Heart right ventricle (tissue), 16 donors: ENCODE measurements around the gene ACAP3. TPM values are rescaled to one million over a fixed set of nuclear protein-coding genes. Genes with fewer than 3 reads are reported as not detected.
A peak's percentile ranks its signal among the peaks of the same experiment; 100 is the strongest.

Experiments used
- ATAC-seq, 8 donors: fragments of 200-7000 bp; cut with Tn5 transposase; one replicate each; pipeline ENCODE4 v1.9.1; 2020; ENCODE audit warnings: mild to moderate bottlenecking in 8 of 8, moderate library complexity in 8 of 8, moderate number of reproducible peaks in 1 of 8
- DNase-seq, 2 donors: peaks; one replicate each; pipeline ENCODE4 v3.0.0-alpha.2; 2020
- H3K27ac ChIP-seq, 10 donors: fragments of 200-600 bp; sonication (generic) in 2 of 10; one replicate each; pipeline versions ENCODE4 v1.5.0 to v1.8.0; 2020 to 2022; ENCODE audit warnings: mild to moderate bottlenecking in 3 of 10
- H3K27me3 ChIP-seq, 7 donors: fragments of 200-600 bp; one replicate each; pipeline ENCODE4 v1.8.0; 2021 to 2022; ENCODE audit warnings: mild to moderate bottlenecking in 2 of 7
- H3K36me3 ChIP-seq, 9 donors: fragments of 200-600 bp; sonication (generic) in 1 of 9; one replicate each; pipeline versions ENCODE4 v1.5.0 to v1.8.0; 2020 to 2022; ENCODE audit warnings: mild to moderate bottlenecking in 2 of 9
- H3K4me1 ChIP-seq, 9 donors: fragments of 200-600 bp; sonication (generic) in 1 of 9; one replicate each; pipeline versions ENCODE4 v1.5.0 to v1.8.0; 2020 to 2022; ENCODE audit warnings: mild to moderate bottlenecking in 4 of 9
- H3K4me3 ChIP-seq, 10 donors: fragments of 200-600 bp; sonication (generic) in 2 of 10; one replicate each; pipeline versions ENCODE4 v1.5.0 to v1.8.0; 2020 to 2022; ENCODE audit warnings: mild to moderate bottlenecking in 7 of 10, moderate library complexity in 2 of 10
- H3K9me3 ChIP-seq, 11 donors: fragments of 200-600 bp in 10 of 11; sonication (generic) in 2 of 11; one replicate each; pipeline versions ENCODE4 v1.5.0 to v1.8.0; 2013 to 2022; ENCODE audit warnings: mild to moderate bottlenecking in 2 of 11, control low read depth in 1 of 11, moderate library complexity in 1 of 11
- WGBS, 2 donors: extraction: QIAGEN DNeasy Blood & Tissue Kit; methylation state at CpG; one replicate each; pipeline ENCODE4 v1.1.7; 2013; ENCODE audit warnings: inconsistent platforms in 1 of 2; 5-methylcytosine and 5-hydroxymethylcytosine counted together
- intact Hi-C, 10 donors: fragments of 100-400 bp; cut with DNase I; formaldehyde crosslinking; loops; one replicate each; pipeline versions ENCODE4 v1.11.1 to v1.14.2; 2022
- polyA plus RNA-seq, 2 donors: library from polyadenylated mRNA; stranded (reverse); fragments of 200-250 nt; gene quantifications; one replicate each; pipeline ENCODE4 v1.2.3, GENCODE V29; 2013
- total RNA-seq, 10 donors: library from RNA; stranded (reverse); fragmentation: NEBNext Ultra II Directional in 3 of 10; extraction: Animal tissue kit (Norgen Biotek cat#: 25700) in 3 of 10; gene quantifications; one replicate each; pipeline versions ENCODE4 v1.2.1 to v1.2.4, GENCODE V29; 2021 to 2023
- TF ChIP-seq, protein P1 (sequence below), 9 donors: fragments of 200-600 bp; sonication (generic) in 2 of 9; IDR thresholded peaks; one replicate each; pipeline versions ENCODE4 v1.5.0 to v1.8.0; 2021 to 2022; ENCODE audit warnings: antibody characterized with exemption in 9 of 9, mild to moderate bottlenecking in 5 of 9, moderate library complexity in 1 of 9
- donor health status: Arrhythmogenic right ventricular cardiomyopathy.
- donor health status: ischemic (EF 13 %, LVEDD 7.1; RV severe dilation, severe dysfunction).
- donor health status: healthy with polysubstance abuse.
- donor health status: DM: no; HTN: yes; CAD: no.
- donor health status: DM: no; HTN: no; CAD: no.
- donor health status: ischemic (EF 25% LVEDD 6.9; RV normal size, moderate dysfunction).
- donor health status: ischemic (EF 25% LVEDD 5.7; RV mildly dilated, moderate dysfunction).
- donor health status: healthy.
- donor health status: DM: yes; HTN: yes; CAD: no.
- donor health status: Ischemic cardiomyopathy.
- donor health status: ischemic (EF 35%, LVEDD 5.7; RV mildly dilated, moderate dysfunction).
- donor health status: nonischemic (EF 11% LVEDD 7.7; RV severe dilation, severe dysfunction).
- donor health status: DM: yes; HTN: yes; CAD: no.
- donor health status: PGD.
- donor health status: ischemic (EF 29% LVEDD 5.4; RV normal size, mild dysfunction).
- donor health status: nonischemic (EF 23%, LVEDD 6.1; RV moderate dilation, normal function).

ACAP3 gene
- total and polyA plus RNA-seq, 12 donors: 22.2 to 152 (median 30.4) TPM

- 0% methylated on average over 75 to 109 of the region's 109 CpGs for WGBS, 2 donors
- Histone ChIP-seq H3K27me3 (peaks cover 0 to 22% (median 10%) of the 10 kb centered on the region in 7 donors), H3K36me3 (peaks cover 0 to 7% (median 0%) of the 10 kb centered on the region in 9 donors), H3K4me1 (peaks cover 35 to 73% (median 65%) of the 10 kb centered on the region in 9 donors), H3K9me3 (no peaks in the 10 kb centered on the region), H3K27ac (peak overlapping the region; percentile 5 to 87 (median 82)), H3K4me3 (peak overlapping the region; percentile 51 to 80 (median 72))
- peak in 1 of 8 donors; percentile 0 for ATAC-seq
- no peak for DNase-seq
- intact Hi-C loops: loop anchor here in 3 of 10 donors (2.0 to 5.0 kb wide), 2 partner anchors 24 to 41 kb away; partner anchors contain the start of genes ACAP3 (in 2 of the 3), PUSL1 (in 2 of the 3), CPTP (in 1 of the 3) and INTS11 (in 1 of the 3)
- TF ChIP-seq, protein P1, sequence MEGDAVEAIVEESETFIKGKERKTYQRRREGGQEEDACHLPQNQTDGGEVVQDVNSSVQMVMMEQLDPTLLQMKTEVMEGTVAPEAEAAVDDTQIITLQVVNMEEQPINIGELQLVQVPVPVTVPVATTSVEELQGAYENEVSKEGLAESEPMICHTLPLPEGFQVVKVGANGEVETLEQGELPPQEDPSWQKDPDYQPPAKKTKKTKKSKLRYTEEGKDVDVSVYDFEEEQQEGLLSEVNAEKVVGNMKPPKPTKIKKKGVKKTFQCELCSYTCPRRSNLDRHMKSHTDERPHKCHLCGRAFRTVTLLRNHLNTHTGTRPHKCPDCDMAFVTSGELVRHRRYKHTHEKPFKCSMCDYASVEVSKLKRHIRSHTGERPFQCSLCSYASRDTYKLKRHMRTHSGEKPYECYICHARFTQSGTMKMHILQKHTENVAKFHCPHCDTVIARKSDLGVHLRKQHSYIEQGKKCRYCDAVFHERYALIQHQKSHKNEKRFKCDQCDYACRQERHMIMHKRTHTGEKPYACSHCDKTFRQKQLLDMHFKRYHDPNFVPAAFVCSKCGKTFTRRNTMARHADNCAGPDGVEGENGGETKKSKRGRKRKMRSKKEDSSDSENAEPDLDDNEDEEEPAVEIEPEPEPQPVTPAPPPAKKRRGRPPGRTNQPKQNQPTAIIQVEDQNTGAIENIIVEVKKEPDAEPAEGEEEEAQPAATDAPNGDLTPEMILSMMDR (IDR thresholded peaks at IDR 0.05): no peak
Observed at GRCh38 chr1:1348420-1349255, 40.9 kb upstream of the ACAP3 start.

GRCh38 chr1:1347663-1348419 is 40.1 kb upstream of the ACAP3 start:
- Histone ChIP-seq H3K27me3 (peaks cover 0 to 14% (median 2%) of the 10 kb centered on the region in 7 donors), H3K9me3 (no peaks in the 10 kb centered on the region), H3K4me3 (peak overlapping the region; percentile 51 to 80 (median 72)), H3K4me1 (peaks cover 29 to 70% (median 61%) of the 10 kb centered on the region in 9 donors), H3K36me3 (no peaks in the 10 kb centered on the region), H3K27ac (peak overlapping the region; percentile 3 to 87 (median 82))
- TF ChIP-seq, protein P1 (IDR thresholded peaks at IDR 0.05): no peak
- WGBS, 2 donors: 25 to 35% methylated on average over 26 of the region's 26 CpGs
- peak in 7 of 8 donors; percentile 7 to 53 (median 32) for ATAC-seq
- intact Hi-C loops: loop anchor here in 3 of 10 donors (2.0 to 5.0 kb wide), 2 partner anchors 23 to 41 kb away; partner anchors contain the start of genes ACAP3 (in 2 of the 3), PUSL1 (in 2 of the 3), CPTP (in 1 of the 3) and INTS11 (in 1 of the 3)
- DNase-seq: no peak

- Histone ChIP-seq H3K36me3 (peaks cover 0 to 1% (median 0%) of the 10 kb centered on the region in 9 donors), H3K27ac (peak overlapping the region; percentile 3 to 87 (median 82)), H3K4me3 (peak overlapping the region in 9 of 10 donors; percentile 51 to 80 (median 73)), H3K27me3 (peaks cover 0 to 7% (median 0%) of the 10 kb centered on the region in 7 donors), H3K4me1 (peaks cover 29 to 63% (median 55%) of the 10 kb centered on the region in 9 donors), H3K9me3 (no peaks in the 10 kb centered on the region)
- intact Hi-C loops: loop anchor here in 2 of 10 donors (5.0 kb wide), 1 partner anchor 40 kb away; the partner anchor contains the start of genes ACAP3 (in 2 of the 2) and PUSL1 (in 2 of the 2)
- ATAC-seq (no peak), DNase-seq (no peak)
- 90 to 92% methylated on average over 10 of the region's 10 CpGs for WGBS, 2 donors
- TF ChIP-seq, protein P1 (IDR thresholded peaks at IDR 0.05): no peak
Observed at GRCh38 chr1:1347026-1347595, 39.4 kb upstream of the ACAP3 start.
